Cardiac fibroblast (primary cell): ENCODE results near the gene ZNRF4.

ENCODE experiments used
- DNase-seq, 2 donors: peaks; one replicate each; pipeline versions ENCODE4 v3.0.0 to v3.0.0-alpha.2; 2010; ENCODE audit warnings: low read depth in 2 of 2
- H3K4me3 ChIP-seq, 2 donors: replicated peaks in 1 of 2; 1 replicate in 1 of 2; 2 replicates in 1 of 2; pipeline ENCODE4 v1.5.1; 2011; ENCODE audit warnings: low read depth in 2 of 2, low read length in 2 of 2, mild to moderate bottlenecking in 2 of 2, moderate library complexity in 1 of 2
- CTCF ChIP-seq: IDR thresholded peaks from one replicate; pipeline ENCODE4 v1.5.1; 2011; ENCODE audit warnings: low read depth, mild to moderate bottlenecking, low read length, inconsistent platforms

ZNRF4 gene

GRCh38 chr19:5489551-5489950 lies 34.3 kb downstream of the ZNRF4 start:
- H3K4me3 ChIP-seq, result no peak overlapping the region
- no peak for TF ChIP-seq CTCF
- no peak for DNase-seq

- DNase-seq, result no peak
- no peak for TF ChIP-seq CTCF
- no peak overlapping the region for H3K4me3 ChIP-seq
These were observed 36.3 kb downstream of the ZNRF4 start for GRCh38 chr19:5491565-5491964.

- H3K4me3 ChIP-seq, result no peak overlapping the region
- no peak for TF ChIP-seq CTCF
- DNase-seq, result no peak
These were observed 37.0 kb downstream of the ZNRF4 start for GRCh38 chr19:5492281-5492634.

GRCh38 chr19:5492635-5493409 lies 37.6 kb downstream of the ZNRF4 start:
- TF ChIP-seq CTCF, result no peak
- no peak for DNase-seq
- no peak overlapping the region for H3K4me3 ChIP-seq

GRCh38 chr19:5494773-5495172 lies 39.6 kb downstream of the ZNRF4 start:
- TF ChIP-seq CTCF, result no peak
- DNase-seq, result no peak

GRCh38 chr19:5495792-5496191 lies 40.6 kb downstream of the ZNRF4 start:
- H3K4me3 ChIP-seq, result no peak overlapping the region
- no peak for TF ChIP-seq CTCF
- DNase-seq, result no peak

More at GRCh38 chr19:5494773-5495172, 39.6 kb downstream of the ZNRF4 start:
- no peak overlapping the region for H3K4me3 ChIP-seq

GRCh38 chr19:5497297-5497696 lies 42.1 kb downstream of the ZNRF4 start:
- TF ChIP-seq CTCF, result no peak
- no peak for DNase-seq
- H3K4me3 ChIP-seq, result no peak overlapping the region
